Stimulated activated CD4-positive, alpha-beta T cell treated with anti-CD3 and anti-CD28 coated beads, Interleukin-1b, Interleukin-23, amount 100 ng/mL, for 4 hours (primary cell): ENCODE results near the gene NDUFA13.
A peak's percentile ranks its signal among the peaks of the same experiment; 100 is the strongest.

Experiments used
- DNase-seq, 2 donors: peaks; one replicate each; pipeline ENCODE4 v3.0.0-alpha.2; 2020; ENCODE audit warnings: low read depth in 2 of 2

Gene NDUFA13

DNA sequence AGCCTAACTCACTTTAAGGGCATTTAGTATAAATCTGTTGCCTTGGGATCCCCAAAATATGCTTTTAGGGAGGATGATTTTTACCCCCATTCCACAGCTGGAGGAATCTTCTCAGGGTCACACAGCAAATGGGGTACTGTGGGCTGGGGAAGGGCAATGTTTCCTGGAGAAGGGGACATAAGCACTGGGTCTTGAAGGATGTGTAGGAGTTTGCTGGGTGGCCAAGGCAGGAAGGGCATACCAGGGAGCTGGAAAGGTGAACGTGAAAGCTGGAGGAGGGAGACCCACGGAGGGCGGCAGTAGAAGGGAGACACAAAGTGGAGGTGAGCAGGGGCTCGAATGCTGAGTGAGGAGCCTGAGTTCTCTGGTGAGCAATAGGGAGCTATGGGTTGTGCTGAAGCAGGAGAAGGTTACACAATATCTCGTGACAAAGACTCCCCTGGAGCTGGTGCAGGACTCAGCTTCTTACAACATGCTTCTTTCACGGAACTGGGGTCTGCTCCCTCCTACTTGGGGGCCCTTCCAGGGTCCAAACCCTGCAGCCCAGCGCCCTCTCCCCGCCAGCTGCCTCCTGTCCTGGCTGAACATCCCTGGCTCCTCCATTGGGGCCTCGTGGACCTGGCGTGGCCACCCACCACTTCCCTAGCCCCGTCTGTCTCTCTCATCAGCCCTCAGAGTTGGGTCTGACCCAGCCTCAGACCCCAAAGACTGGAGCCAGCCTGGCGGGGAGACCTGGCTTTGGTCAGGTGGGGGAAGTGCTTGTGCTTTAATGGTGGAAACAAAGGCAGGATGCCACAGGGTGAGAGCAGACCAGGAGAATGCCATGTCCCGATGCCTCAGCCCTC is 33.1 kb downstream of the NDUFA13 start:
- DNase-seq: no peak

DNA sequence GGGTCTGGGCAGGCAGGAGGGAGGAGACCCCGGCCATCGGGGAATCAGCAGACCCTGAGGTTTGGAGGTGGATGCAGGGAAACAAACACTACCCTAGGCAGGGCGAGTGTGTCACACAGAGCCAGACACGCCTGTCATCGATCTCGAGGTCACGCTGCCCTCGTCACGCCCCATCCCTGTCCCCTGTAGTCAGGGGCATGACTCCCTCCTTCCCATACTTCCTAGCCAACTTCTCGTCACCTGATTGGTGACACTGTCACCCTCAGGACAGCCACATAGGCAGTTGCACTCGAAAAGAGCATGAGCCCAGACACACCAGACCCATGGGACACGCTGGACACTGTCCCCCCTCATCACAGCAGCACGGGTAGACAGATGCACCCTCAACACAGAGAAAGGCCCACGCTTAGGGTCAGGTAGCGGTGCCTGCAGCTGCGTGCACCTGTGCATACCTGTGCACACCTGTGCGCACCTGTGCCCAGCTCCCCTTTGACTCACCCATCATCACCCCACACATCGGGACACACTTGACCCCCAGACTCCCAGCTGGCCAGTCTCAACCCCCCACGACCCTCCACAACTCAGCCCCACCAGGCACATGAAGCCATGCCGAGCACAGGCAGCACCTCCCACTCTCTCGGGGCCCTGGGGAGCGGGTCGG is 33.9 kb downstream of the NDUFA13 start:
- no peak for DNase-seq

DNA sequence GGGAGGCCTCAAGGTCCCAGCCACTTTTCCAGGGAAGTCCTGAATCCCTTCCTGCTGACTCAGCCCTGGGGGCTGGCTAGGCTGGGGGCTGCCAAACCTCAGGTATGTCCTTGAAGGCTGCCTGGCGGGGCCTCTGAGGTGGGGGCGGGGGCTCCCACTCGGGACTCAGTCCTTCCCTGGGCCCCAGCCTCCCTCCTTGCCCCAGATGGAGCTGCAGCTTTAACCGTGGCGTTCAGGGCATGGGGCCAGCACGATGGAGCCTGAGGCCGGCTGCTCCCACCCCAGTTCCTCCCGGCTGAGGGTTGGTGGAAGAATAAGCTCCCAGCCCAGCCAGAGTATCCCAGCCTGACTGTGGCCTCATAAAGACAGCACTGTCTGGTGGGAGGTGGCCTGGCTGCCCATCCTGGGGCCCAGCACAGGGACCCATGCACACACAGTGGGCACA is 34.5 kb downstream of the NDUFA13 start:
- DNase-seq: no peak

DNA sequence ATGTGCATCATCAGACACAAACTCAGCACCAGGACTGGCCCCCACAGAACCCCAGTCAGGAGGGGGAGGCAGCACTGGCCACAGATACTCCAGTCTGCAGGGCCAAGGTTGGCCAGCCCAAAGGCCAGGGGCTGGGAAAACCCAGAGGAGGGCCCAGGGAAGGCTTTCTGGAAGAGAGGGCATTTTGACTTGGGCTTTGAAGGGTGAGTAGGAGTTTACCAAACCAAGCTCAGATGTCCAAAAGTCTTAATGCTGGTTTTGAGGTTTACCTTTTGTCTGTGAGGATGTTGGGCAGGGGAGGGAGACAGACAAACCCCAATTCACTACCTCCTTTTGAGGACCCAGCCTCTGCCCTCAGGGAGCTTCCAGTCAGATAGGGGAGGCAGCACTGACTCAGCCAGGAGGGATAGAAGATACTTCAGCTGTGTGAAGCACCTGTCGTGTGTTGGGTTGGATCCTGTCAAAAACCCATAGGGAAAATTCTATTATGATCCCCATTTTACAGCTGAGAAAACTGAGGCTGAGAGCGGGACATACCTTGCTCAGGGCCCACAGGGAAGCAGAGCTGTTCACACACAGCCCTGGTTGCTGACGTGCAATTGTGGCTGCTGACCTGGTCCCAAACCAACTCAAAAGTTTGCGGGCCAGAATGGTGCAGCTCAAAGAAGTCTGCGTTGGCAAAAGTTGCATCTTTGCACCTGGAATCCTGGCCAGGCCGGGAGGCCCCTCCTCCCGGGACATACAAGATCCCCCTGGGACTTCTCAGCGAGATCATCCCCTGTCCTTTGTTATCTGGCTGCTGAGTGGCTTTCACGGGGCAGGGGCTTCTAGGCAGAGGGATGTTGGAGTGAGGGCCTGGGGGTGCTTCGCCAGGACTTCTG is 35.2 kb downstream of the NDUFA13 start:
- no peak for DNase-seq

DNA sequence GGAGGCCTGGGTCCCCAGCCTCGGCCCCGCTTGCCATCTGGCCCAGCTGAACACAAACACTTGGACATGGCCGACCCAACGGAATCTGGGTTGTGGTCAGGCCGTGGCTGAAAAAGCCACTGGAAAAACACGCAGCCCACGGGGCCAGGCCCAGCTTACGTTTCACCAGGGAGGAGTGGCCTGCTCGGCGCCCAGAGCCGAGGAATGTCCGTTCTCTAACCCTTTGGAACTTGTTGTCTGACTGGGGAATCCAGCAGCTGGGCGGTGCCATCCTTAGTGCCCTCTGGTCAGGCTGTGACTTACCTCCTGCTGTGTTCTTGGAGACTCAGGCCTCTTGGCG is 35.8 kb downstream of the NDUFA13 start:
- no peak for DNase-seq

DNA sequence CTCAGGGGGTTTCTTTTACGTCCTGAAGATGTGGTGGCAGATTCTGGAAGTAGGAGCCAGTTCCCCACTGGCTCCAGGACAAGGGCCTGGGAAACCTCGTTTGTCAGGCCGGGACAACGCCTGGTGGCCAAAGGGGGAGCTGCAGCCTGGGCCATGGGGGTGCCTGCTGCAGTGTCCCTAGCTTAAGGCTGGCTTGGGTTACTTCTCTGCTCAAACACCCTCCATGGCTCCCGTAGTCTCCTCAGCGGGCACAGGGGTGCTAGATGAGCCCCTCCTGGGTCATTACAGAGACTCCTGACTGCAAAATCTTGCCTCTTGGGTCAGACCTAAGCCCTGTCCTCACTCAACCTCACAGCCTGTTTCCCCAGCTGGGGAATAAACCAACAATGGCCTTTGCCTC is 36.8 kb downstream of the NDUFA13 start:
- DNase-seq: no peak

DNA sequence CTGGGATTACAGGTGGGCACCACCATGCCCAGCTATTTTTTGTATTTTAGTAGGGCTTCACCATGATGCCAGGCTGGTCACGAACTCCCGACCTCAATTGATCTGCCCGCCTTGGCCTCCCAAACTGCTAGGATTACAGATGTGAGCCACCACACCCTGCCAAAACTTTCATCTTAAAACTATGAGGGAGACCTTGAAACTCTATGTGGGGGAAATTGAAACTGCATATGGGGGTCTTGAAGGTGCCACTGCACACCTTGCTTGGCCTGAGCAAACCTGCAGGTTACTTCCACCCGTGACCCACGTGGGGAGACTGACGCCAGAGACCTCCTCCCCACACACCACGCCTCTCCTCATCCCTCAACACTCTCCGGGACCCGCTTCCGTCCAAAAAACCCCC is 37.6 kb downstream of the NDUFA13 start:
- no peak for DNase-seq

DNA sequence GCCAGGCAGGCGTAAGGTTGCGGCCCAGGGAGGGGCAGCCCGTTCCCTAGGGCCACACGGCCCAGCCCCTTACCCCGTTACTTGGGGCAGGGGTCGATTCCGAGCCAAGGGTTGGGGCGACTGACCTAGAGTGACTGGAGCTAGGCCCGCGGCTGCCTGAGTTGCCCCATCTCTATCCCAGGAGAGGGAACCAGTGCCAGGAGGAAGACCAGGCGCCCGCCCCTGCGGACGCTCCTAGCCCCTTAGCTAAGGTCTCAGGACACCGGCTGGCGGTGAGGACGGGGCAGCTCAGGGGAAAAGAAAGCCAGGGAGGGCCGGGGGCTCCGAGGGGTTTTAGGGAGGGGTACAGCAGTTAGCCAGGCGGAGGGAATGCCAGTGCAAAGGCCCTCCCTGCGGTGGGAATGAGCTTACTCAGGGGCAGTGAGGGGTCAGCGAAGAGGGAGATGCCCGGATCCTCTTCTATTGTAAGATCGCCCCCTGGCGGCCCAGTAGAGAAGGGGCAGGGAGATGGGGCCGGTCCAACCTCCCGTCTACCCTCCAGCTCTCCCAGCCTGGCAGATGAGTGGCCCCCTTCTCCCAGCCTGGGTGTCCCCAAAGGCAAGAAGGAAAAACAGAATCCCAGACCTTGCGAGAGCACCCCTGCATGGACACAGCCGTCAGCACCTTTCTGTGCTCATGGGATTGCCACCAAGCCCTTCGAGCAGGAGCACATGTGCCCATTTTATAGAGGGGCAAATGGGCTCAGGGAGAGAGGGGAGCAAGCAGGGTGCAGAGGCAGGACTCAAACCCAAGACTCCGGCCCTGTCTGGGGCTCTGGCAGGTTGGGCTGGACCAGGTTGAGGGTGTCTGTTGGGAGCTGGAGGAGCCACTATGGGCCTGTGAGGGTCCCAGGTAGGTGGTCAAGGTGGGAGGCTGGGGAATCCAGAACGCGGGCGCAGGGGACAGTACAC is 38.3 kb downstream of the NDUFA13 start:
- DNase-seq: peak; percentile 51 to 63

DNA sequence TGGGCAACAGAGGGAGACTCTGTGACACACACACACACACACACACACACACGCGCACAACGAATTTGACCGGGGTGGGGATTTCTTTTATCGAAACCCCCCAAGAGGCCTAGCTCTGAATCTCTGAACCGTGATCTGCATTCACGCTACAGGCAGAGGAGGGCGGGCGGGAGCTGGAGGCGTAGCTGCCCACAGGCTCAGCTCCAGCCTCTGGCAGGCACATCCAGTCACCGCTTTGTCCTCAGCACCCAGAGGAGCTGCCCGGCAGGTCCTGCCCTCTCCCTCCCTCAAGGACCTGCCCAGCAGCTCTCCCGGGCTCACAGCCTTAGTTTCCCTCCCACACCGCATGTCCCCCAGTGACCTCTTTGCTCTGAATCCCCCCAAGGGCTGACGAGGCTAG is 42.0 kb downstream of the NDUFA13 start:
- DNase-seq: no peak

DNA sequence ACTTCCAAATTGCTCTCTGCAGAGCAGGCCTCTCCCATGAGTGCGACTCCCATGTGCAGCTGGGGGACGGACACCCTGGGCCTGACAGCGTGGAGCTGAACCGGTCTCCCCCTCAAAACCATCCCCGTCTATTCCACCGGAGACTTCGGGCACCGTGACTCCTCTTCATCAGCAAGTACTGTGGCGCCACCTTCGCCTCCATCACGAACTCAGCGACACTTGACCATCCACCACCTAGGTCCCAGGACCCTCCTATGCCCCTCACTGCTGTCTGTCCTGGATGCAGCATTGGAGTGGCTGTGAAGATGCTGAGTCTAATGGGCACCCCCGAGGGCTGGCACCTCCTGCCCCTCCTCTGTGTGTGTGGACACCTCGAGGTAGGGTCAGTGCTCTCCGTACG is 42.6 kb downstream of the NDUFA13 start:
- DNase-seq: no peak

DNA sequence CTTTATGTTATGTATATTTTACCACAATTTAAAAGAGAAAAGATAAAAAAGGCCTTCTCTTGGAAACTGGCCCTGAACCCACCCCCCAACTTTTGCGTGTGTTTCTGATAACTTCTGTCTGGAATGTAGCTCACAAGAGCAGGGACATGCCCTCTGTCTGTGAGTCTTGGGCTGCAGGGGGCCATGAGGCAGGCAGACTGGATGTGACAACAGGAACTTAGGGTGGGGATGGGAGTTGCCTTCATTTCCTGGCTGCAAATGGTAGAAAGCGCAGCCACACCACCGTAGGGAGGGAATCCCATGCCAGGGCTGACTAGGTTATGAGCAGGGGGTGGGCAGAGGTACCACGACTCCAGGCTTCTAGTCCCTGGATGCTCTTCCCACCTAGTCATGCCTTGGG is 43.9 kb downstream of the NDUFA13 start:
- no peak for DNase-seq

DNA sequence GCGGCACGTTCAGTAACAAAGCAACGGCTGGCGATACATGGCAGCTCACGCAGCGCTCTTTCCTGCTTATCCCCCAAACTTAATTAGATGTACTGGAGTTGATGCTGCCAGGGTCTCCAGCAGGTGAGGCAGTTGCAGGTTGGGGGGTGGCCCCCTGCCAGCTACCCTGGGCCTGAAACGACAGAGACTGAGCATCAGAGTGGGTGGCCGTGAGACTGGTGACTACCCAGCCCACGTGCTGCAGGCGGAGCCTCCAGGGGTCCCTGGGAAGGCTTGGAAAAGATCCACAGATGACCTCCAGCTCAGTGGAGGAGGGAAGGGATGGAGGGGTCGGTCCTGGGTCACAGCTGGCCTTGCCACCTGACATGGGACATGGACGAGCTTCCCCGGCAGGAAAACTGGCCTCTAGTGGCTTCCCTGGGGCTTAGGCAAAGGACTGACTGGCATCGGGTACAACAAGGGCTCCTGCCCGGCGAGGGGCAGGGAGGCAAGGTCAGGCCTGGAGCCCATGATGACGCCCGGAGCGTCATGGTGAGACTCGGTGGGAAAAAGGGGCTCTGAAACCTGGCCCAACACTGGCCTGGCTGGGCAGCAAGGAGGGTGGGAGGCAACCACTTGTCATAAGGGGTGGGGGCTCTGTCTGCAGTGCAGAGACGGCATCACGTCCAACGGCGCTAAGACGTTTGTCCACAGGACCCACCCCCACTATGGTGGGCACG is 46.1 kb downstream of the NDUFA13 start:
- DNase-seq: no peak

DNA sequence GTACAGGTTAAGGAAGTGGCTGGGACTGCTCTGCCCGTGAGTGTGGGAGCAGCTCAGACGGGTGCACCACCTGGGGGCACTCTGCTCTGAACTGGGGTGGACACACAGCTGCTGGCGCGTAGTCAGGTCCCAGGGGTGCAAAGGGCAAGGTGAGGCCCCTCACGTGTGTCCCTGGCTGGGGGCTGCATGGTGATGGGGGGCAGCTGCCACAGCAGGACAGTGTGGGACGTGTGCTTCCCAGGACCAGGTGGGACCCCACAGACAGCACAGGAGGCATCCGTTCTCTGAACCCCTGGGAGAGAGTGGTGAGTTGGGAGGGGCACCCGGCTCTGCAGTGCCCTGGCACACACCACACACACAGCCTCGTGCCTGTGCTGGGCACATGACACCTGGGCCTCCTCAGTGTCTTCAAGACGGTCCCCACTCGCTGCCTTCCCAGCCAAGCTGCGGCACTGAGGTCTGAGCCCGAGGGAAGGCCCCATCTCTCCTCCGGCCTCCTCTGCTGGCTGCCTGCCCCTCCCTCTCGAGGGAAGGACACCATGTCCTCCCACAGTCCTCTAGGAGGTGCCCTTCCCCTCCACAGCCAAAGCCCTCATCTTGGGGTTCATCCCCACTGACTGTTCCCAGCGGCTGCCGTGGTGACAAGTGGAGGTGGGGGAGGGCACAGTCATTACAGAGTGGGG is 46.8 kb downstream of the NDUFA13 start:
- DNase-seq: no peak

DNA sequence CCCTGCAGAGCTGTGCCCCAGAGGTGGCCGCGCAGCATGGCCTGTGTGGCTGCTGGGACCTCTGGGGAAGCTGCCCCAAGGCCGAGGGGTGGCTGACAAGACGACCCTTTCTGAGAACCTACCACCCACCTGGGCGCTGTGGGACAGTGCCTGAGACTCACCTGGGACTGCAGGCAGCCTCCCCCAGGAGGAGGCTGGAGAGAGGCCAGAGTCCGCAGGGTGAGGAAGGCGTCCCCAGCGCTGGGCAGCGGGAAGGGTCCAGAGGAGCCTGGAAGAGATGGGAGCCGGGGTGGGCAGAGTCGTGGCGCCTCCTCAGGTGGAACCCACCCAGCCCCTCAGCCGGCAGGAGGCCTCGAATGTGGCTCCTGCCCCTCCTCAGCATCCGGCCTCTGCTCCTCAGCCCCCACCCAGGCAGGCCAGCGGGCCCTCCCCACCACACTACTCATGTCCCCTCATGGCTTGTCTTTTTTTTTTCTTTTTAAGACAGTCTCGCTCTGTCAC is 47.4 kb downstream of the NDUFA13 start:
- no peak for DNase-seq

DNA sequence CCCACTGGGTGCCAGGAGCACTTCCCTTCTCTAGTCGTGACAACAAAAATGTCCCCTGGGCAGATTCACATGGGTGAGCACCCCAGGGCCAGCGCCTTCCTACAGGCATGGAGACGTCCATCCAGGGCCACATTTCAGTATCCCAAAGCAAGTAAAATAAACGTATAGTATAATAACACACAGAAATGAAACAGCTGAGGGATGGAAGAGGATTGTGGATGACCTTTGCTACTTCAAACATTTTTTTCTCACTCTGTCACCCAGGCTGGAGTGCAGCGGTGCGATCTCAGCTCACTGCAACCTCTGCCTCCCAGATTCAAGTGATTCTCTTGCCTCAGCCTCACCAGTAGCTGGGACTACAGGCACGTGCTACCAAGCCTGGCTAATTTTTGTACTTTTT is 50.3 kb downstream of the NDUFA13 start:
- DNase-seq: no peak

DNA sequence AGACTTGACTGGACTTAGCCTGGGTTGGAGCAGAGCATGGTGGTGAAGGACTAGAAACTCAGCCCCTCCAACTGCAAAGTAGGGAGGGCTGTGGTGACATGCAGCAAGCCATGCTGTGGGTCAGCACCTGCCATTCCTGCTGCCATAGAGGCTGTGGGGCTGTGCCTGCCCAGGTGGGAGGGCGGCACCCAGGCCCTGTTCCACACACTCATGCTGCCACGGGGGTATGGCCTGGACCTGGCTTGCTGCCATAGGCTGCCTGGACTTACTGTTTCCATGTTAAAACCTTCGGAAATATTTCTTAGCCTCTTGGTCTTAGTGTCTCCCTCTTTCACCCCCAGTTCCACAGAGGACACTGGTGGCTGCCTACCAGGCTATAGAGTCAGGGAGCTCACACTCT is 51.4 kb downstream of the NDUFA13 start:
- DNase-seq: no peak

DNA sequence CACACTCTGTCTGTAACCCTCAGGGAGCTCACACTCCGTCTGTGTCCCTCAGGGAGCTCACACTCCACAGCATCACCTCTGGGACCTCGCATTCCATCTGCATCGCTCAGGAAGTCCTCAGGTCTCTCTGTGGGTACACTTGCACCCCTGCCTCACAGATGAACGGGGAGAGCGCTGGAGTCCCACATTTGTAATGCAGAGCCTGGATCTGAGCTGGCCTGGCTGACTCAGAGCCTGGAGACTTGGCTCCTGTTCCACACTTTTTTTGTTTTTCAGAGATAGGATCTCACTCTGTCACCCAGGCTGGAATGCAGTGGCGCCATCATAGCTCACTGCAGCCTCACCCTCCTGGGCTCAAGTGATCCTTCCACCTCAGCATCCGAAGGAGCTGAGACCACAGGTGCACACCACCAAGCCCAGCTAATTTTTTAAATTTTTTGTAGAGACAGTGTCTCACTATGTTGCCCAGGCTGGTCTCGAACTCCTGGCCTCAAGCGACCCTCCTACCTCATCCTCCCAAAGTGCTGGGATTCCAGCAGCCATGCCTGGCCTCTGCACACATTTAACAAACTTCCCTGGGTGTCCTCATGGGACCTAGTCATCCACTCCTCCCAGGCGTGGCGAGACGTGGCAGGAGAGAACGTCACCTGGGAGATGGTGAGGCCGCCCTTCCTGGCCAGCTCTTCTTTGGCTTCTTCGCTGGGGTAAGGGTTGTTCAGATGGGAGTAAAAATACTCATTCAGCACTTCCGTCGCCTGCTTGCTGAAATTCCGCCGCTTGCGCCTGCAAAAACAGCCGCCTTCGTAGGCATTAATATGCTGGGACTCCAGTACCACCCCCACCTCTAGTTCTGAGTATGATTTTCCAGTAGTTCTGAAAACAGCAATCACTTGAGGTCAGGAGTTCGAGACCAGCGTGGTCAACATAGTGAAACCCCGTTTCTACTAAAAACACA is 53.1 kb downstream of the NDUFA13 start:
- no peak for DNase-seq

DNA sequence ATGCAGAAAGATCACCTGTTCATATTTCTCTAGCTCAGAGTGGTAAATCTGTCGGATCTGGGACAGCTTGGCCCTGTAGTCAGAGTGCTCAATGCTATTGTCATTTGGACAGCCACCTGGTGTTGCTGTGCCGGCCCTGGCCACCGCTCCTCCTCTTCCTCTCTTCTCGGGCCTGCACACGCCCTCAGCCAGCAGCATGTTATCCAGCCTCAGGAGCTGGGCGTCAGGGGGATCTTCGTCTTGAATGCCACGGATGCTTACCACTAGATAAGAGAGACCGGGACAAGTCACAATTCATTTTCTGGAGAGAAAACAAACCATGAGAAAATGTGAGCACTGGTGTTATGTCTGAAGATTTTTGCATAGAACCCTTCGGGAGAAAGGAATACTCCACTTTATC is 54.5 kb downstream of the NDUFA13 start:
- DNase-seq: no peak
